GM12801 (cell line): Measurements from ENCODE around the gene TXK.

Experiments
- CTCF ChIP-seq: IDR thresholded peaks from one replicate; pipeline ENCODE4 v1.5.1; 2011; ENCODE audit warnings: control low read depth; ENCODE audit not compliant: insufficient read length; ENCODE audit errors: extremely low read depth

TXK gene

GRCh38 chr4:48133669-48134068 is 381 bp downstream of the TXK start:
- no peak for TF ChIP-seq CTCF

GRCh38 chr4:48131736-48132135 is 2.3 kb downstream of the TXK start:
- TF ChIP-seq CTCF: no peak

- TF ChIP-seq CTCF: no peak
These were observed 4.0 kb downstream of the TXK start for GRCh38 chr4:48130100-48130499.

GRCh38 chr4:48129307-48130014 is 4.6 kb downstream of the TXK start:
- no peak for TF ChIP-seq CTCF

- TF ChIP-seq CTCF: no peak
These were observed 6.2 kb downstream of the TXK start for GRCh38 chr4:48127682-48128404.

- no peak for TF ChIP-seq CTCF
These were observed 6.8 kb downstream of the TXK start for GRCh38 chr4:48127231-48127630.

GRCh38 chr4:48126621-48127020 is 7.4 kb downstream of the TXK start:
- TF ChIP-seq CTCF: no peak
